ENCODE measurements around the gene SETD5. TPM values are rescaled to one million over a fixed set of nuclear protein-coding genes. Genes with fewer than 3 reads are reported as not detected.

Gene SETD5
- total RNA-seq, 1 donor from 2014 or later = 38.1 TPM

DNA sequence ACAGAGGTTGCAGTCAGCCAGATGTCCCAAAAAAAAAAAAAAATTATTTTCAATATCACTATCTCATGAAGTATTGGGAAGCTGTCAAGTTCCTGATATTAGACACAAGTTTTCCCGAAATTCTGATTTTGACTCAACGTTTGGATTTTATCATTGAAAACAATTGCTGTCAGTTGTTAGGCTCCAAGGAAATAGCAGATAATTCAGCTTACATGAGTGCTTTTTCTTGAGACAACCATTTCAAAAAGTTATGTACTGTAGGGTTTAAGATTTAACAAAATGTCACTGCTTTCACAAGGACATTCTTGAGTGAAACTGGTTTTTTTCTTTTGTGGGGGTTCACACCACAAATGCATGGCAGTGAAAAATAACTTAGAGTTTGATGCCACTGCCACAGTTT is 9.3 kb upstream of the SETD5 start:
- no peak for DNase-seq

DNA sequence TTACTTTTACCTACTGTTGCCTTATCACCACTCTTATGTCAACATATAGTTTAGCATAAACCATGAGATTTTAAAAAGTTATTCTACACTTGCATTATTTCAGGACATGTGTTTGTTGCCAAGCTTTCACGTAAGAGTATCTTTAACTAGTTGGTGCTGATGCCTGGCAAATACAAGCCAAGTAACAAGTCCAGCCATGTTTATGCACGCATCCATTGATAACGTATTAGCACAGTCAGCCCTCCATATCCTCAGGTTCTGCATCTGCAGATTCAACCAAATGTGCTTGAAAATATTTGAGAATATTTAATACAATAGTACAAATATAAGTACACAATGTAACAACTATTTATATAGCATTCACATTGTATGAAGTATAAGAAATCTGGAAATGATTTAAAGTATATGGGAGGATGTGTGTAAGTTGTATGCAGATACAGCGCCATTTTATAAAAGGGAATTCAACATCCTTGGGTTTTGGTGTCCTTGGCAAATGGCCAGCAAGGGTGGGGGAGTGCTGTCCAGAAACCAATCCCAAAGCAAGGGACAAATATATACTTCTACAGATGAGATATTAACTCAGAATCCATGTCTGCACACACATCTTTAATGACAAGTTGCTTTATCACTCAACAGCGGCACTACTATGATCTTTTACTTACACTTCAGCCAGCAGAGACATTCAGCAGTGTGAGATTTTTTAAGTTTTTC is 8.7 kb upstream of the SETD5 start:
- DNase-seq = no peak

DNA sequence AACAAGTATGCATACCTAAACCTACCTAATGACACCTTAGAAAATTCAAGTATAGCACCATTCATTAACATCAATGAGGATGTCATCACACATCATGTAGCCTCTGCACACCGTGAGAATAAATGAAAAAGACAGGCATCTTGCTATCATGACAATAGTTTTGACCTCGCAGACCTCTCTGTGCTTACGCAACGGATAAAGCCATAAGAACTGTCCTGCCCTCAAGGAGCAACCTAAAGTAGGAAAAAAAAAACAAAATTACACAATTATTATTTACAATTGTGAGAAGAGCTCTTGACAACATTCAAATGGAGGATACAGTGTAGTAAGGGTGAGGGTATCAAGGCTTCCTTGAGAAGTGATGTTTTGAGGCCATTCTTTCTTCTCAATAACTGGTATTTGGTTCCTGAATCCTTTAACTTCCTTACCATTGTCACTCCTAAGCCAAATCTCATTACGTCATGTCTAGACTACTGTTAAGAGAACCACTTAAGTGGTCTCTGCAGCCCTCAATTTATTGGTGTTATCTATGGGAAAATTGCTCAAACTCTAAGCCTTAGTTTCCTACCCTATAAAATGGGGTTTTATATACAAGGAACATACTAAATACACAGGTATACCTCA is 7.0 kb upstream of the SETD5 start:
- DNase-seq = no peak

DNA sequence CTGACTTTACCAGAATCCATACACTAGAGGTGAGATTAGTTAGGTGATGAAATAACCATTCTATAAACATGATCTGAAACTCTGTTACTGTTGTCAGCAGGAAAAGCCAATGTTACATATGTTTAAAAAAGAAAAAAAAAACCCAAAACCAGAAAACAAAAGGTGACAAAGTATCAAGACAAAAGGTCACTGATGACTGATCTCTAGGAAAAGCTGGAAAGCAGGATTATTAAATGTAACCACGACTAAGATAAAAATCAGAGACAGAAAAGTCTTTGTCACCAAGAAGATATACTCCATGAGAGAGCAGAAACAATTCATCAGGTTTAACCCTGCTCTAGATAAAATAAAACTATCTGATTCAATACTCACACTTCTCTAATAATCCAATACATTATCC is 5.4 kb upstream of the SETD5 start:
- DNase-seq = no peak

DNA sequence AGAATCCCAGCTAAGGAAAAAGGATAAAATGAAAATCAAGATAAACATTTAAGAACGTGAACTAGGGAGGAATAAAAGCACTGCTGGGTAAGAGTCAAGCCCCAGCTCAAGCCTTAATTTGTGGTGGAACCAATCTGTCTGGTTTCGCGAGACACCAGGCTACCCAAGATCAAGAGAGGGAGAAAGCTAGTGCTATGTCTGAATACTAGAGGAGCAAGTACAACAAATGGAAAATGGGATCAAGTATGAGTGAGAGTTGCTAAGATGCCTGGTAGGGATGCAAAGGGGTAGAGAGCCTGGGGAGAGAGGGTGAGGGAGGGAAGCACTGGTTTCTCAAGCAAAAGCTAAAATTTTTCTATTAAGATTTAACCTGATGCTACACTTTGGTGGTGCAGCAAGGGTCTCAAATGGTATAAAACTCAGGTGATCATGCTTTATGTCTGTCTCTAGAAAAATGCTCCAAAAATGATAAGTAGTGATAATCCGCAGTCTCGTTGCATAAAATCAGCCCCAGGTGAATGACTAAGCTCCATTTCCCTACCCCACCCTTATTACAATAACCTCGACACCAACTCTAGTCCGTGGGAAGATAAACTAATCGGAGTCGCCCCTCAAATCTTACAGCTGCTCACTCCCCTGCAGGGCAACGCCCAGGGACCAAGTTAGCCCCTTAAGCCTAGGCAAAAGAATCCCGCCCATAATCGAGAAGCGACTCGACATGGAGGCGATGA is 1.7 kb upstream of the SETD5 start:
- no peak for DNase-seq

DNA sequence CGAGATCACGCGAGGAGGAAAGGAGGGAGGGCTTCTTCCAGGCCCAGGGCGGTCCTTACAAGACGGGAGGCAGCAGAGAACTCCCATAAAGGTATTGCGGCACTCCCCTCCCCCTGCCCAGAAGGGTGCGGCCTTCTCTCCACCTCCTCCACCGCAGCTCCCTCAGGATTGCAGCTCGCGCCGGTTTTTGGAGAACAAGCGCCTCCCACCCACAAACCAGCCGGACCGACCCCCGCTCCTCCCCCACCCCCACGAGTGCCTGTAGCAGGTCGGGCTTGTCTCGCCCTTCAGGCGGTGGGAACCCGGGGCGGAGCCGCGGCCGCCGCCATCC is 1.1 kb upstream of the SETD5 start:
- peak; percentile 79 for DNase-seq

DNA sequence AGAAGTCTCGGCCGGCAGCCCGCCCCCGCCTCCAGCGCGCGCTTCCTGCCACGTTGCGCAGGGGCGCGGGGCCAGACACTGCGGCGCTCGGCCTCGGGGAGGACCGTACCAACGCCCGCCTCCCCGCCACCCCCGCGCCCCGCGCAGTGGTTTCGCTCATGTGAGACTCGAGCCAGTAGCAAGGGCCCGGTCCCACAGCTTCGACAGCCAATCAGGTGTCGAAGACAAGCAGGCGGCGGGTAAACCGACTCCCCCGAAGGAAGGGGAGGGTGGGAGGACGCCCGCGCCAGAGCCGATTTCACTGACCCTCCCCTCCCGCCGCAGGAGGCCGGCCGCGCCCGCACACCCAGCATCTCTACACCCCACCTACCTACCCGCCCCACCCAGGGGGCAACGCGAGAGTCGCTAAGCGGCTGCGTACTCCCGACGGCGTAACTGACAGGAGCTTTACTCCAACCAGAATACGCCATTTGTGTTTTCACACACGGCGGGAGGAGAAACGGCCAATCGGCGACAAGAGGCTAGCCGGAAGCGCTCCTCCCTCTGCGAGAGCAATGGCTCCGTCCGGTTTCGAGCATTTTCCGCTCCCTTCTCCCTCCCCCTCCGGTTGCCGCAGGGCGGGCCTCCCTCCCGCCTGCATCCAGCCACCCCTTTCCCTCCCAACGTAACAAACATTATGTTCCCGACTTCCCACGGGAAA is 633 bp upstream of the SETD5 start:
- DNase-seq = peak; percentile 100

DNA sequence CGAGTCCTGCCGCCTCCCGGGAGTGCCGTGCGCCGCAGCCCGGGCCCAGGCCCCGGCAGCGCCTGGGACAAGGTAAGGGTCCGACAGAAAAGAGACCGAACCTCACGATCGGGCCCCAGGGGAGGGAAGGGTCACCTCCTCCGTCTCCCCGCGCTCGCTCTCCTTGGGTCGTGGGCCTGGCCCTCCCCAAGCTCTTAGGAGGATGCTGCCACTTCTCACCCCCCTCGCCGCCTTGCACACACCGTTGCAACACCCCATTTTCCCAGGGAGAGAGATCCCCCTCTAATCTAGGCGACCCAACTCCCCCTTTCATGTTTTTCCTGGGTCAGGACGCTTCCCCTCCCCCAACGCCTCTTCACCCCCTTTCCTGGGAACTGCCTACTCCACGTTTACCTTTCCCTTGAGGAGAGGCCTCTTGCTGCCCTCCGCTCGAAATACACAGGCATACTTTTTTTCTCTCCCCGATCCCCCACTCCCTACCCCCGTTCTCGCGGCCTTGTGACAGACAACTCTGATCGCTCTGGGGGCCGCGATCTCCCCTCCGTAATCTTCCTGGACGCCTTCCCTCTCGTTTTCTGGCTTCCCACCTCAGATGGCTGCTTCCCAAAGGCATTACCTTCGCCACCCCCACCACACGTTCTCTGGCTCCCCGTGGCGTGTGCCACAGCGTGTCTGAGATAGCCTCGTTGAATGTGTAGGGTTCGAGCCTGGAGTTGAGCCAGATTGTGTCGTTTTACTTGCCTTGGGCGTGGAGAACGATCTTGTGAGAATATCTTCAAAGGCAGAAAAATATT is 688 bp downstream of the SETD5 start:
- DNase-seq = no peak

- DNase-seq = no peak
Measured at GRCh38 chr3:9398700-9399336, 1.4 kb downstream of the SETD5 start.

DNA sequence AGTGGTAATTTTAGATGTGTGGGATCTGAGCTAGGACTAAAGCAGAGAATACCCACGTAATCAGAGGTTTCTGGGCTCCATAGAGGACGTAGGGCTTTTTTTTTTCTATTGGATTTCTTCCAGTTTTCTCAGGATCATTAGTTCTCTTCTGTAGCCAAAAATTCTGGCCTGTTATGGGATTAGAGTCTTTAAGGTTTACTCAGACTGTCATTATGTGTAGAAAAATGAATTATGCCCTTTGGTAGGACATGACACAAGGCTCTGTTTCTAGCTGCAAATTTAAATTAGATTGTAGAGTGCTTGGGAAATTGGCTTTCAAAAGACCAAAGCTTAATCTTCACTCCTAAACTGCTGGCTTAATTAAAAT is 1.9 kb downstream of the SETD5 start:
- DNase-seq = no peak

DNA sequence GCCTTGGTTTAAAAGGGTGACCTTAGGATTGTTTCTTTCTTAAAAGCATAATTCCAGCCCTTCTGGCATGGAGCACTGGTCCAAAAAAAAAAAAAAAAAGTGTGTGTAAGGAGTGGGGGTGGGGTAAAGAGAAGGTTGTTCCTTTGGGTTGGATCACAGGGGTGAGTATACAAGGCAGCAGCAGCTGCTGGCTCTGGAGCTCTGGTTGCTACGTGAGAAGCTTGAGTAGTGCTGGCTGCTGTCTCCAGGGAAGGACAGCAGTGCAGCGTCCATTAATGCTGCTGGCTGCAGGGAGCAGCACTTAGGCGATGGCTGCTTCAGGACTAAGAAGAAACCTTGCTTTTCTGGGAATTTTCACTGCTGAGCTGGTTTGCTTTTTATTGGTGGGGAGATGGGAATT is 2.3 kb downstream of the SETD5 start:
- DNase-seq = peak; percentile 53

GRCh38 chr3:9400616-9401015 is 3.2 kb downstream of the SETD5 start:
- DNase-seq = no peak

DNA sequence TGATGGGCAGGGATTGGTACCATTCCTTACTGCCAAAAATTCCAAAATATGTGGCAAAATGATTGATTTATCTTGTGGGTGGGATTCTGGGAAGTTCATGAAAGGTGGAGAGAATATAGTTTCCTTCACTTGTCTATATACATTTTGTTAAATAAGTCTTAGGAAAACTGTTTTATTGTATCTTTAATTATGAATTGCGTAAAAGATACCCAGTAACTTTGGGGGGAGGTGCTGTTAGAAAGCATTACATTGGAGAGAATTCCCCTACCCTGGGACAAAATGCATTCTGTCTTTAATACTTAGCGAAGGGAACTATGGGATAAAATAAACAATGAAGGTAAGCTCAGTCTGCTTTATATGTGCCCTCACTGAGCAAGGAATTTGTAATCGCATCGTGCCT is 4.6 kb downstream of the SETD5 start:
- DNase-seq = no peak

GRCh38 chr3:9402410-9403228 is 5.2 kb downstream of the SETD5 start:
- no peak for DNase-seq

DNA sequence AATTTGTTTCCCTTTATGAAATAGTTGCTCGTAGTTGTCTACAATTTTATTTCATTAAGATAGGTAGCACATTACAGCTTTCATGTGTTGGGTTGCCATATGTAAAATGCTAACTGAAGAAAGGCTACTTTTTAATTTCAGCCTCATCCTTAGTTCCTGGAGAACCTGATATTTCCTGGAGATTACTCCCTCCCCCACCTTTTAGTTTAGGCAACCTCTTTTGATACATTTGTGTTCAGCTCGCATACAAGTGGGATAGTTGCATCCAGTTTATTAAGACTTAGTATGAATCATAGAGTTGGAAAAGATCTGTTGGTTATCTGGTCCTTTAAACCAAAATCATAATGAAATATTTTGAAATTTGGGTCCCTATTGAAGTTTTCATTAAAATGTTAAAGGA is 6.0 kb downstream of the SETD5 start:
- DNase-seq = no peak

DNA sequence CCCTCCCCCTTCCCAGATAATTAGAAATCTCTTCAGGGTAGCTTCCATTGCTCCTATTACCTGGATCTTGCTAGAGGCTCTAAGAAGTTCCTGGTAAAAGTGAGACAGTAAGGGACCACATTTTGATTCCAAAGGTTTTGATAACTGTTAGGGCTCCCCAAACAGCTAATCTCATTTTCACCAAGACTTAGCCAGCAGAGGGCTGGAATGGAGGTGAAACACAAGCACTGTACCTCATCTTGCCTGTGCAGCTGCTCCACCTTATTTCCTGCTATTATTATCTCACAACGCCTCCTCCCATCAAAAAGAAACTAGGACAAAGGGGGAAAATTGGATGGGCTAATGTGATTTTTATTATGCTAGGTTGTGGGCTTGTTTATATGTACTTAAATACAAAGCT is 7.3 kb downstream of the SETD5 start:
- DNase-seq = no peak

DNA sequence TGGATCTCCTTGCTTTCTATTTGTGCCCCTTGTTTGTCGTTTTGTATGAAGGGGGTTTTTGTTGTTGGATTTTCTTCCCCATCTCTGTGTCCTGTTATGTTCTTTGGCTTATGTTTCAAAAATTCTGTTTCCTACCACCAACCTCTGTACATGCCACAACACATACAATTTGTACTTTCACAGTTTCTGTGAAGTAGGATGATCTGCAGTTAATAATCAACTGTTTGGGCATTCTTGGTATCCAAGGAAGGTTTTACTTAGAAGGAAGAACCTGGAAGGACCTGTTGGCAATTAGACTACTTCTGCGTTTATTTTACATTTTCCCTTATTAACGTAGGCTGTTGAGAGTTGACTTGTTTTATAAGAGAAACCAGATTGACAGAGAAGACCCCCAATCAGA is 8.3 kb downstream of the SETD5 start:
- DNase-seq = no peak

GRCh38 chr3:9406856-9407626 is 9.6 kb downstream of the SETD5 start:
- no peak for DNase-seq

GRCh38 chr3:9408061-9408460 is 10.6 kb downstream of the SETD5 start:
- no peak for DNase-seq

DNA sequence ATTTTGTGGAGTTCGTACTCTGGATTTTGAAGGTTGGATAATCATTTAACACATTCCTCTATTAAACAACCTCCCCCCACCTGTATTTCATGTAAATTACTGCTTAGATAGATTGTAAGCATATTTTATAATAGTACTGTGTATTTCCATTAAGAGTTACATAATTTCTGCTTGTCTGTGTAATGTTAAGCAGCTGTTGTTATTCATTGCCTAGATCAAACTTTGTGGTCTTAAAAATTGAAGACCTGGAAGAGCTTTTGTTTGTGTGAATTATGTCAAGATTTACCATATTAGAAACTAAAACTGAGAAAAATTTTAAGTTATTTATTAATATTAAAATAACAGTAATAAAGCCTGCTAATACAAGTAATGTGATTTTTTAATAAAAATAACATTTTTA is 11.1 kb downstream of the SETD5 start:
- no peak for DNase-seq

Data from occipital lobe (tissue), 2 donors.